OCI-LY7 (cell line): ENCODE measurements around the gene SMIM24. TPM values are rescaled to one million over a fixed set of nuclear protein-coding genes. Genes with fewer than 3 reads are reported as not detected.

Experiments
- BruUV-seq: library from RNA; stranded (reverse); fragments of 400-500 nt; replicated peaks from 2 replicates; lab custom pipeline; 2021; lab: Mats Ljungman, UMichigan
- CTCF ChIA-PET: fragments of 300-600 bp; sonication (Branson Sonifier 250); formaldehyde crosslinking; loops from one replicate; lab custom pipeline; 2022; ENCODE audit warnings: antibody characterized with exemption; ENCODE audit not compliant: unreplicated experiment; lab: Charles Lee
- POLR2A ChIA-PET: fragments of 300-600 bp; sonication (Branson Sonifier 250); formaldehyde crosslinking; loops from one replicate; lab custom pipeline; 2022; ENCODE audit warnings: antibody characterized with exemption; lab: Charles Lee
- DNase-seq: peaks from one replicate; pipeline ENCODE4 v3.0.0-alpha.2; 2015; ENCODE audit warnings: low spot score
- H2AFZ ChIP-seq: fragments of 200-600 bp; sonication (generic), shearing (Covaris generic); 2 replicates; pipeline ENCODE4 v1.6.1; 2014; ENCODE audit warnings: mild to moderate bottlenecking, antibody characterized with exemption, low read length, moderate library complexity
- H3K27ac ChIP-seq: fragments of 200-600 bp; sonication (generic); 2 replicates; pipeline ENCODE4 v1.5.1; 2014; ENCODE audit warnings: mixed run types, low read depth, mild to moderate bottlenecking, moderate library complexity, low read length, inconsistent platforms; ENCODE audit not compliant: poor library complexity, severe bottlenecking
- H3K36me3 ChIP-seq: fragments of 200-600 bp; sonication (generic); 2 replicates; pipeline ENCODE4 v1.6.1; 2014; ENCODE audit warnings: mild to moderate bottlenecking, antibody characterized with exemption, low read length, moderate library complexity, mixed read lengths; ENCODE audit not compliant: insufficient read depth
- H3K4me1 ChIP-seq: fragments of 200-600 bp; sonication (generic); 2 replicates; pipeline ENCODE4 v1.5.1; 2014; ENCODE audit warnings: mild to moderate bottlenecking, low read length; ENCODE audit not compliant: insufficient read depth, poor library complexity, severe bottlenecking
- H3K4me2 ChIP-seq: fragments of 200-600 bp; sonication (generic); 2 replicates; pipeline ENCODE4 v1.6.1; 2014; ENCODE audit warnings: mild to moderate bottlenecking, low read length
- H3K4me3 ChIP-seq: fragments of 200-600 bp; sonication (generic); 2 replicates; pipeline ENCODE4 v1.5.1; 2014; ENCODE audit warnings: mild to moderate bottlenecking, low read depth, low read length; ENCODE audit not compliant: poor library complexity, severe bottlenecking
- H3K79me2 ChIP-seq: fragments of 200-600 bp; sonication (generic); 2 replicates; pipeline ENCODE4 v1.6.1; 2016; ENCODE audit warnings: low read depth, mild to moderate bottlenecking, low read length, moderate library complexity, mixed read lengths; ENCODE audit not compliant: insufficient read depth
- H3K9me2 ChIP-seq: fragments of 200-600 bp; sonication (generic); 2 replicates; pipeline ENCODE4 v1.6.1; 2016; ENCODE audit warnings: mild to moderate bottlenecking, low read length, mixed read lengths; ENCODE audit not compliant: insufficient read depth
- H3K9me3 ChIP-seq: fragments of 200-600 bp; sonication (generic); 2 replicates; pipeline ENCODE4 v1.6.1; 2014; ENCODE audit warnings: mild to moderate bottlenecking, mixed run types, low read length, mixed read lengths
- H4K20me1 ChIP-seq: fragments of 200-600 bp; sonication (generic); 2 replicates; pipeline ENCODE4 v1.6.1; 2014; ENCODE audit warnings: mild to moderate bottlenecking, antibody characterized with exemption, low read length, moderate library complexity, mixed read lengths; ENCODE audit not compliant: insufficient read depth
- EZH2phosphoT487 ChIP-seq: fragments of 200-600 bp; sonication (generic); IDR thresholded peaks from 2 replicates; pipeline ENCODE4 v1.6.1; 2018; ENCODE audit warnings: low read depth, borderline replicate concordance, mild to moderate bottlenecking, mixed run types, antibody characterized with exemption, low read length, moderate library complexity, mixed read lengths
- intact Hi-C: fragments of 100-400 bp; cut with micrococcal nuclease; formaldehyde crosslinking; loops from one replicate; pipeline ENCODE4 v1.10.0; 2022; ENCODE audit not compliant: unreplicated experiment
- total RNA-seq, 2 experiments: library from RNA; depleted of rRNA in 1 of 2; stranded (reverse); fragments of >200 nt in 1 of 2; shearing (Covaris generic) in 1 of 2; gene quantifications; 2 replicates each; pipeline ENCODE4 v1.2.3, GENCODE V29; 2014 to 2022
- TF ChIP-seq, protein P1 (sequence below): fragments of 200-600 bp; sonication (generic); conservative IDR thresholded peaks from 2 replicates; pipeline ENCODE4 v1.5.1; 2014; ENCODE audit warnings: mild to moderate bottlenecking, antibody characterized with exemption, low read length, moderate library complexity, mixed read lengths

The SMIM24 gene
- total RNA-seq, 2 experiments from 2014 or later: 6.8 to 9.9 TPM

DNA sequence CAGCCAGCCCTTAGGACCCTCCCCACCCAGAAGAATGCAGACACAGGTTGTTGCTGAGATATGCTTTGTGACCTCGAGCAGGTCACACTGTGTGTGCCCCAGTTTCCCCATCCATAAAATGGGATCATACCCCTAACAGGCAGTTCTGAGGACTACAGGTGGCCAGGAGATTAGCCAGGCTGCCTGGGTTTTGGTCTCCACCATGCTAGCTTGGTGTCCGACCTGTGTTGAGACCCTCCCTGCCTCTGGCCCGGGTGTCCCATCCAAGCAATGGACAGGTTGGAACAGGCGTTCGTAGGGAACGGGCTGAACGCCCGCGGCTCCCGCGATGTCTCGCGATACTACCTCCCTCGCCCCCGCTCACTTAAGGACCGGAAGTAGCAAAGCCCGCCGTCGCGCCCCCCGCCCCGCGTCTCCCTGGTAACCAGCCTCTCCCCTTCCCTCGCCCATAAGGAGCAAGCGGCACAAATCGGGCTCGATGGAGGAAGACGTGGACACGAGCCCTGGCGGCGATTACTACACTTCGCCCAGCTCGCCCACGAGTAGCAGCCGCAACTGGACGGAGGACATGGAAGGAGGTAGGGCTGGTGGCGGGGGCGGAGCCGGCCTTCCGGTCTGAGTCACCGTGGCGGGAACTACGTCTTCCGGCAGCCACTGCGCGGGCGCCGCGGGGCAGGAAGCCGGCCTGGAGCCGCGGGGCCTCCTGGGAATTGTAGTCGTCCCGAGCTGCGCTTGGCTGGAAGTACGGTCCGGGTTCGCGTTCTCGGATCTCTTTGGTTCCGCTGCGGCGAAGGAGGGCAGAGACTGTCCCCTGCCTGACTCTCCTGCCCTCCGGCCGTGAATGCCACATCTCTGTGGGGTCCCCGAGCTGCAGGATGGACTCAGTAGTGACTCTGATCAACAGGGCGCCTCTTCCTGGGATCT is 45.4 kb downstream of the SMIM24 start:
- intact Hi-C loops: loop anchor here (1.0 to 5.0 kb wide), 2 partner anchors 128 to 159 kb away; no protein-coding TSS in a partner anchor
- H3K79me2 ChIP-seq: no peaks in the 10 kb centered on the region
- H3K4me2 ChIP-seq: peak overlapping the region; percentile 88
- H3K9me3 ChIP-seq: no peaks in the 10 kb centered on the region
- H4K20me1 ChIP-seq: no peaks in the 10 kb centered on the region
- peak overlapping the region; percentile 54 for H3K27ac ChIP-seq
- H3K4me3 ChIP-seq: peak overlapping the region; percentile 86
- DNase-seq: peak; percentile 99
- no TSS peak for BruUV-seq
- H2AFZ ChIP-seq: peak overlapping the region; percentile 90
- CTCF ChIA-PET: no interaction called here
- POLR2A ChIA-PET: no interaction called here
- no peaks in the 10 kb centered on the region for H3K9me2 ChIP-seq
- H3K36me3 ChIP-seq: no peaks in the 10 kb centered on the region
- H3K4me1 ChIP-seq: peaks cover 6% of the 10 kb centered on the region
- TF ChIP-seq, protein P1, sequence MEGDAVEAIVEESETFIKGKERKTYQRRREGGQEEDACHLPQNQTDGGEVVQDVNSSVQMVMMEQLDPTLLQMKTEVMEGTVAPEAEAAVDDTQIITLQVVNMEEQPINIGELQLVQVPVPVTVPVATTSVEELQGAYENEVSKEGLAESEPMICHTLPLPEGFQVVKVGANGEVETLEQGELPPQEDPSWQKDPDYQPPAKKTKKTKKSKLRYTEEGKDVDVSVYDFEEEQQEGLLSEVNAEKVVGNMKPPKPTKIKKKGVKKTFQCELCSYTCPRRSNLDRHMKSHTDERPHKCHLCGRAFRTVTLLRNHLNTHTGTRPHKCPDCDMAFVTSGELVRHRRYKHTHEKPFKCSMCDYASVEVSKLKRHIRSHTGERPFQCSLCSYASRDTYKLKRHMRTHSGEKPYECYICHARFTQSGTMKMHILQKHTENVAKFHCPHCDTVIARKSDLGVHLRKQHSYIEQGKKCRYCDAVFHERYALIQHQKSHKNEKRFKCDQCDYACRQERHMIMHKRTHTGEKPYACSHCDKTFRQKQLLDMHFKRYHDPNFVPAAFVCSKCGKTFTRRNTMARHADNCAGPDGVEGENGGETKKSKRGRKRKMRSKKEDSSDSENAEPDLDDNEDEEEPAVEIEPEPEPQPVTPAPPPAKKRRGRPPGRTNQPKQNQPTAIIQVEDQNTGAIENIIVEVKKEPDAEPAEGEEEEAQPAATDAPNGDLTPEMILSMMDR: no peak
- no peak for TF ChIP-seq EZH2phosphoT487

DNA sequence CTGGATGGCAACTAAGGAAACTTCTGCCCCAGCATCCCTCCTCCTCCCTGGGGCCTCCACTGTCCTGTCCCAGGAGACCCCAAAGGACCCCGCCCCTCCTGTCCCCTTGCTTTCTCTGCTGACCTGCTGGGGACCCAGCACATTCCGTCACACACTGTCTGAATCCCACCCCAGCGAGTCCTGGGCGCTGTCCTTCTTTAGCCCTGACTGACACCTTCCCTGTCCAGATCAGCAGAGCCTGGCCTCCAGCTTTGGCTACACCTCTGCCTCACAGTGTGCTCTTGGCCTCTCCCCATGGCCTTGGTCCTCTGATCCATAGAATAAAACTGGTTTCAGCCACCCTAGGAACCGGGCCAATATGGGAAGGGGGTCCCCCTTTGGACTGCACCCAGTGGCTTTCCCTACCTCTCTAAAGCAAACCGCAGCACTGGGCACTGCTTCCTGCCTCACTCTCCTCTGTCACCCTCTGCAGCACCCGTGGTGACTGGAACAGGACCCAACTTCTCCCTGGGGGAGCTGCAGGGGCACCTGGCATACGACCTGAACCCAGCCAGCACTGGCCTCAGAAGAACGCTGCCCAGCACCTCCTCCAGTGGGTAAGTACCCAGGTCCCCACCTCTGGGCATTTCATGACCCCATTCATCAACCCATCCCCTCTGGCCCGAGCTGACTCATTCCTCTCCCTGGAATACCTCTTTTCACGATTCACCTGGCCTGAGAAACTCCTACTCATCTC is 46.4 kb downstream of the SMIM24 start:
- POLR2A ChIA-PET: no interaction called here
- TF ChIP-seq, protein P1: no peak
- TF ChIP-seq EZH2phosphoT487: no peak
- Histone ChIP-seq H4K20me1 (no peaks in the 10 kb centered on the region), H2AFZ (peak overlapping the region; percentile 90; the same call in 1 of the 2 replicates), H3K4me2 (peak overlapping the region; percentile 88), H3K27ac (no peak overlapping the region), H3K4me1 (peaks cover 6% of the 10 kb centered on the region), H3K79me2 (no peaks in the 10 kb centered on the region), H3K9me3 (no peaks in the 10 kb centered on the region), H3K9me2 (no peaks in the 10 kb centered on the region), H3K36me3 (no peaks in the 10 kb centered on the region), H3K4me3 (peak overlapping the region; percentile 86)
- intact Hi-C loops: loop anchor here (5.0 kb wide), 1 partner anchor 127 kb away; no protein-coding TSS in a partner anchor
- CTCF ChIA-PET: no interaction called here
- no TSS peak for BruUV-seq
- no peak for DNase-seq
